Left renal cortex interstitium (tissue), 4 donors: ENCODE data around the gene ERBB4. TPM values are rescaled to one million over a fixed set of nuclear protein-coding genes. Genes with fewer than 3 reads are reported as not detected.

Experiments used
- DNase-seq, 4 donors: peaks; one replicate each; pipeline ENCODE4 v3.0.0-alpha.2; 2013; ENCODE audit warnings: low read depth in 4 of 4, low spot score in 2 of 4, missing footprints in 1 of 4
- polyA plus RNA-seq, 4 donors: library from polyadenylated mRNA; unstranded; fragments of 120-200 nt; gene quantifications; one replicate each; pipeline ENCODE4 v1.2.1, GENCODE V29; 2013; ENCODE audit not compliant: insufficient read length in 4 of 4

Gene ERBB4
- polyA plus RNA-seq, 4 donors, result 34.7 to 59.5 (median 45.5) TPM

DNA sequence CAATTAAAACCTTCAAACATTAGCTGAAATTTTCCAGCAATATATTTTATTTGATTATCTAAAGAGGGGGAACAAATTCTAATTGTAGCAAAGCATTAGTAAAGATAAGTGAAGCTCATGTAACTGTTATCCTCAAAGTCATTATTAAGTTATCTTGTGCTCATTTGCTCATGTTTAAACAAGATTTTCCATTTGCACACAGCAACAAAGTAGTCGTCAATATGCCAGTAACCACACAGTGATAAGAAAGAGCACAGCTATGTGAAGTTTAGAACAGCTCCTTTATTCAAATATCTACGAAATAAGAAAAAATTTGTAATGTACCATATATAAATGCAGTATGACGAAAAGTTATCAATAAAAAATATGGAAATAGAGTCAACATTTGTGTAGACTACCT lies 159.5 kb downstream of the ERBB4 start:
- DNase-seq, result no peak

DNA sequence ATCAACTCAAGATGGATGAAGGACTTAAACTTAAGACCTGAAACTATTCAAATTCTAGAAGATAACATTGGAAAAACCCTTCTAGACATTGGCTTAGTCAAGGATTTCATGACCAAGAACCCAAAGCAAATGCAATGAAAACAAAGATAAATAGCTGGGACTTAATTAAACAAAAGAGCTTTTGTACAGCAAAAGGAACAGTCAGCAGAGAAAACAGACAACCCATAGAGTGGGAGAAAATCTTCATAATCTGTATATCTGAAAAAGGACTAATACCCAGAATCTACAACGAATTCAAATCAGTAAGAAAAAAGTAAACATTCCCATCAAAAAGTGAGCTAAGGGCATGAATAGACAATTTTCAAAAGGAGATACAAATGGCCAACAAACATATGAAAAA lies 171.2 kb downstream of the ERBB4 start:
- no peak for DNase-seq

DNA sequence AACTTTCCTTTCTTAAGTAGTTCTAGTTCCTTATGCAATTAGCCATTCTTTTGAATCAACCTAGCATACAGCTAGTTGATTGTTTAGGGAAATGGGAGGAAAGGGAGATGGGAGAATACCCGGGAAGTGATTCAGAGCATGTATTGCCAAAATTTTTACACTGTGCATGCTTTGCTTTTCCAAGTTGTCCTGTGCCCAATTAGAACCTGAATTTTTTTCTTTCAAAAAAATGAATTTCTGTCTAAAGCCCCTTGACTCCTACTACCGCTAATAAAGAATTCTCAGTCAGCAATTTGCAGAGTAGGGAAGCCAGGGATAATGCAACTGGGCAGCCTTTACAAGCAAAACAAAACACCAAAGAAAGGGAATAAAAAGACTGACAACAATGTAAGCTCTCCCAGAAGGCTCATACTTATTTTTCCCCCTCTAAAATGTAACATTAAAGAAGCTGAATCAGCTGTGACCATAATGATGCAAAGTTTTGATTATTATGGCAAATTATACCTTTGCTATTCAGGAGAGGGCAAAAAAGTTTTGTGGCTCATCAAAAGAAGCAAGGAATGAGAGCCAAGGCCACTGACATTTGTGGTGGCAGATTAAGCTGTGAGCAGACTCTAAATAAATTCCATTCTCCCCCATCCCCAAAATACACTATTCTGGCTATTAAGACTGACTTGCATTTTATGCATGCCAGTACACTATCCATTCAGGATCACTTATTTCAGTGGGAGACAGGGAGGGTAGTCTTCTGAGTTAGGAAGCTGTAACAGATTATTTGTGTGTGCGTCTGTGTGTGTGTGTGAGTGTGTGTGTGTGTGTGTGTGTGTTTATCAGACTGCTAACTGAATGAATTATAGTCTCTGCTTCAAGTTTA lies 174.3 kb downstream of the ERBB4 start:
- no peak for DNase-seq

DNA sequence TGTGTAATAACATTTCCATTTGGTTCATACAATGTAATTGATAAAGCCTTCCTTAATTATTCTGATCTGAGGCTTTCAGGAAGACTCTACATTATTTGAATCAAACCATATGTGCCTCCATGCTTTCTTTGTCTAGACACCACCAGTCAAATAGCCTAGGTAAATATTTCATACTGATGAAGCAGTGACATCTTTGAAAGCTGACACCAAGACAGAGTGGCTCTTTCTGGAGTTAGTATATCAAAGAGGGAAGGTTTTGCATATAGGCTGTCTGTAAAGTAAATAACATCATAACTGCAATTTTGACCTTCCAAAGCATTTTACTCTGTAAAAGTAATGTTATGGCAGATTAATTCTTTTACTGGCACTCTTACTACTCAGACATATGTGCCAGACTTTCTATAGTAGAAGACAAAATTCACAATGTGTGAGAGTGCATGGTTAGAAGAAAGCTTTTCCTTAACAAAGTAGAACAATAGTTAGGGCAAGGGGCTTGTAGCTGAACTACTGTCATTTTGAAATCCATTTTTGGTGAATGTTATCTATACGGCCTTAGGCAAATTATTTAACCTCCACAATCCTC lies 177.3 kb downstream of the ERBB4 start:
- no peak for DNase-seq

GRCh38 chr2:212360068-212360460 lies 178.5 kb downstream of the ERBB4 start:
- DNase-seq, result no peak

GRCh38 chr2:212359425-212360067 lies 179.1 kb downstream of the ERBB4 start:
- DNase-seq, result no peak

GRCh38 chr2:212357606-212358005 lies 181.0 kb downstream of the ERBB4 start:
- DNase-seq, result no peak

- no peak for DNase-seq
Measured at GRCh38 chr2:212354382-212354781, 184.2 kb downstream of the ERBB4 start.

GRCh38 chr2:212348501-212348900 lies 190.1 kb downstream of the ERBB4 start:
- no peak for DNase-seq

- no peak for DNase-seq
Measured at GRCh38 chr2:212346865-212347264, 191.7 kb downstream of the ERBB4 start.

DNA sequence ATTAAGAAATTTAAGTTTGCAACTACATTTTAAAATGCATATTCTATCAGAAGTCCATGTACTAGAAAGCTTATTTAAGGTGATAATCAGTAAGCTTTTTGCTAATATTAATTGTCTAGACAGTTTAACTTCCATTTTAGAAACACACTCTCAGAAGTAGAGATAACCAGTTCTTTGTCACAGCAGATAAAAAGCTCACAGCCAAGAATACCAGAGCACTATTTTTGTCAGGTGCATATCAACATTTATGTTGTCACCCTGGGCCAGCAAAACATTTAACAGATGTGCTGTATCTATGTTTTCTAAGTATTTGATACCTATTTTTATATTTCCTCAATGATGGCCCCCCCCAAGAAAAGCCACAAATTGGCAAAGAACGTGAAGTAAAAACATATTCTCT lies 192.6 kb downstream of the ERBB4 start:
- DNase-seq, result no peak

GRCh38 chr2:212344131-212344530 lies 194.5 kb downstream of the ERBB4 start:
- no peak for DNase-seq

DNA sequence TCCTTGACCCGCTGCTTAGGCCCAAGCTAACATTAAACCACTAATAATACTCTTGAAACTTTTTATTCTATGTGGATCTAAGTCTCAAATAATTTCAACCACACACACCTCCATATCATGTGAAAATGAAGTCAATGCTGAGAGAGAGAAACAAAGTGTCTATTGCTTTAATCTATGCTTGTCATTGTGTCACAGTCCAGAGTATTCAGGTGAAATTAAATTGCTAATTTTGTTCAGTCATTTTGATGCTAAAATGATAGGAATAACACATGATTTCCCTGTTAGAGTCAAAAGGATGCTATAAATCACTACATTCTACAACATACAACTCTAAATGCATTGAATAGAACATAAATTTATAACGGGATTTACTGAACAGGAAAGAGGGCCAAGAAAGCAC lies 195.4 kb downstream of the ERBB4 start:
- DNase-seq, result no peak

- no peak for DNase-seq
Measured at GRCh38 chr2:212337486-212338343, 200.9 kb downstream of the ERBB4 start.

GRCh38 chr2:212337036-212337435 lies 201.6 kb downstream of the ERBB4 start:
- no peak for DNase-seq

- no peak for DNase-seq
Measured at GRCh38 chr2:212330263-212330662, 208.3 kb downstream of the ERBB4 start.

DNA sequence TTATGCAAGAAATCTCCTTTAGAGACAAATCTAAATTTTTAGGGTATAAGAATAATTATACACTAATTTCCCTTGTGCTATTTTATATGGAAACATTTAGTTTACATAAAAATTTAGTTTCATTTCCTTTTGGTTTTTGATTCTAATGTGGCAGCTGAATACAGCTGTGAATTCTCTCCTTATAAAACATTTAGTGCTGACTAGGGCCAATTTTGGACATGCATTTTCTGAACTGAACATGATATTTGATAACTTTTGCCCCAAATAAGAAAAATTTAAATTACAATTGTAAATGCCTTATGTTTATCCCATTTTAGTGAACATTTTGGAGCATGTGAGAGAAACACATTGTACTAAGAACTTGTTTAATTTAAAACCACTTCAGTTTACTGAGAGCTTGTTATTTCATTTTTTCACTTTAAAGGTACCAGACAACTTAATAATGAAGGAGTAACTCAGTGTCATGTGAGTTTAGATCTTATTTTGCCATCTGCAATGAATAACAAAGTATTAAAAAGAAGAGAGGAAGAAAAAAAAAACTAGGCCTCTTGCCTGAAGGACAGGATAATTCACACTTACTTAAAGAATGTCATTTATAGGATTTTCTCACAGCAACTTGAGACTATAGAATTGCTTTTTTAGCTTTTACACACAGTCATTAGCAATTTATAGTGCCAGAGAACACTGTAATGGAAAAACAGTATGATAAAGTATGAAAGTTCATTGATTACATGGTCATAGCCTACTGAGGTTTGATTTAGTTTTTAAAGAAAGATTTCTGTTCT lies 209.7 kb downstream of the ERBB4 start:
- no peak for DNase-seq

- no peak for DNase-seq
Measured at GRCh38 chr2:212328136-212328535, 210.5 kb downstream of the ERBB4 start.

DNA sequence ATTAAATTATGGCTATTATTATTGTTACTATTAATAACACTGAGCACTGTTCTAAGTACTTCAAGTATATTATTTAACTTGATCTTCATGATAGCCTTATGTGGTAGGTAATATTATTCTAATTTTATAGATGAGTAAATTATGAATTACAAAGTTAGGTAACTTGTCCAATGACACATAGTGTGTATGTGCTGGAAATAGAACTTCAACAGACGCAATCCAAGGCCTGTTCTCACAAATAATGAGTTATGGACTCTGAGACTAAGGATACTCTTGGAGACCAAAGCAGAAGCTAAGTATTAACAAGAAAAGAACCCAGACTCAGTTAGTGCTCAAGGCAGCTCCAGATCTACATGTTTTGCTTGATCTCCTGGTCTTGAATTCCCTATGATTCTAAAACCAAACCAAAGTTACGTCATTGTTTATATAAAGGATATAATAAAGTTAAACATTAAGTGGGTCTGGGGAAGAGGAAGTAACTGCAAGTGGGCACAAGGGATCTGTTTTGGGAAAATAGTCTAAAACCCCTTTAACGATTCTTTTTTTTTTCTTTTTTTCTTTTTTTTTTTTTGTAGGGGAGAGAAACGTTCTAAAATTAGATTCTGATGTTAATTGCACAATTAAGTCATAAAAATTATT lies 211.3 kb downstream of the ERBB4 start:
- no peak for DNase-seq

DNA sequence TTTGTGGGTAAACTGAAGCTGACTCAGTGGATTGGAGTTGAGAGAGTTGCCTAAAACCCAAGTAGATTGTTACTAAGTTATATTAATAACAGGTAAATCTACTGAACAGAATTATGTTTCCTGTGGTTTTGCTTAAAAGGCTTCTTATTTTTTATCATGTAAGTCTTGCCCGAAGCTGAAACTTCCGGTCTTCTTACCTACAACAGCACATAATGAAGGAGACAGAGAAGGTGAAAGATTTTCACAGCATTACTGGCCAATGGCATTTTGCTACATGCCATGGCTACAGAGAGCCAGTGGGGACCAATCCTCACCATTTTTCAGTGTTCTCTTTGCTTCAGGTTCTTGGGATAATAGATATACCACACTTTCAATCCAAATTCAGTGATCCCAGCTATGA lies 220.0 kb downstream of the ERBB4 start:
- DNase-seq, result no peak
